GM12892 (cell line): Measurements from ENCODE around the gene WDR88.
"Not testable (repeated sequence)": the region's sequence is repeated elsewhere in the genome, so short reads cannot be mapped to it uniquely, and the experiment has no call there.

Experiments
- DNase-seq: peaks from one replicate; pipeline ENCODE4 v3.0.0; 2011; ENCODE audit not compliant: insufficient read length
- FAIRE-seq: peaks from 2 replicates; lab custom pipeline; 2011; peaks lifted over from hg19 to GRCh38; lab: Jason Lieb, UNC
- POLR2A ChIP-seq: IDR thresholded peaks from 2 replicates; pipeline ENCODE4 v1.6.1; 2011; ENCODE audit warnings: low read depth, low read length, control low read depth
- POLR2AphosphoS5 ChIP-seq: IDR thresholded peaks from 2 replicates; pipeline ENCODE4 v1.6.1; 2011; ENCODE audit warnings: low read depth, low read length, control low read depth
- TAF1 ChIP-seq: IDR thresholded peaks from 2 replicates; pipeline ENCODE4 v1.6.1; 2011; ENCODE audit warnings: low read depth, mild to moderate bottlenecking, control low read depth, low read length, borderline replicate concordance

Gene WDR88

DNA sequence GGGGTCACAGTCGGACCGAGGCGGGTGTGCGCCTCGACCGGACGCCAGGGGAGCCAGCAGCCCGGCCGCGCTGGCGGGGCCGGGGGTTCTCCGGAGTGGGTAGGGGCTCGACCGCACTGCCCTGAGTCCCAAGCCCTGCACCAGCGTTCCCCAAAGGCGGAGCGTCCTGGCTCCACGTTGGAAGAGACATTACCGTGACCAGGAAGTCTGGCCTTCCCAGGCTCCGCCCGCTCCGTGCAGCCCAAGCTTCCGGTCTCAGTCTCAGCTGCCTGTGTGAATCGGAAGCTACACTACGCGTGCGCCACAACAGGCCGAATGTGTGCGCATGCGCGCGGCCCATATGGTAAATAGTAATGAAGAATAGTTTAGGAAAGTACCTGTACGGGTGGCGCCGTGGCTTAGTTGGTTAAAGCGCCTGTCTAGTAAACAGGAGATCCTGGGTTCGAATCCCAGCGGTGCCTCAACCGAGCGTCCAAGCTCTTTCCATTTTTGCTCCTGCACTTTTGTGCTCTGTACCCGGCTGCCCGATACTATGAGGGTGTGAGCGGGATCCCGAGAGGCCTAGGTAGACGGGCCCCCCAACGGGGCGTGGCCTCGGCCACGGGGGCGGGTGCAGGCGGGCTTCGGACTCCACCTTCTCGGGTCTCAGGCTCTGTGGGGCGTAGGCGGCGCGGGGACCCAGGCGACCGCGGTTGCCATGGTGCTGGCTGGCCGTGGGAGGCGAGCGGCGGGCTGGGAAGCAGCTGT is 44.9 kb downstream of the WDR88 start:
- TF ChIP-seq TAF1 (no peak; the same call in 1 of the 2 replicates), POLR2AphosphoS5 (peak; percentile 97), POLR2A (peak; percentile 98)
- DNase-seq (peak; percentile 96), FAIRE-seq (peak; percentile 97)

DNA sequence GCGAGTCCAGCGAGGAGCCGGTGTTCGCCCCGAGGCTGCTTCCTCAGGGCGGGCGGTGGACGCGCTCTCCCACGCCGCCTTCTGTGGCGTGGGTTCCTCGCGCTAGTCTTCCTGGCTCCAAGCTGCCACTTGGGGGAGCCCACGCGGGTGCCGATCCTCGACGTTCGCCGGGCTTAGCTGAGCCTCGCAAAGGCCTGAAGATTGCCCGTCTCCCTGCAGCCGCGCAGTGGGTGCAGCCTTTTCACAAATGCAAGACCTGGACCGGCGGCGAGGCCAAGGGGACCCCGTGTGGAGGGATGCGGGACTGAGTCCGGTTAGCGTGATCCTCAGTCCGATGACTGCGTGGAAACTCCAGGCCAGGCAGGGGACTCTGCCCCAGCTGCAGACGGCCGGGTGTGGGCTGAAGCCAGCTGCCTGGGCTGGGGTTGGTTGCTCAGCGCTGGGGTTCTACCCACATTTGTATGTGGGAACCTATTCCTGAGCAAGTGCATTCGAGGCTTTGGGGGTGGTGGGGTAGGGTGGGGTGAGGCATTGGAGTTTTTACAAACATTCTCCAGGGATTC is 45.6 kb downstream of the WDR88 start:
- FAIRE-seq = no peak
- TF ChIP-seq POLR2A (no peak), TAF1 (no peak), POLR2AphosphoS5 (no peak)
- DNase-seq = no peak

DNA sequence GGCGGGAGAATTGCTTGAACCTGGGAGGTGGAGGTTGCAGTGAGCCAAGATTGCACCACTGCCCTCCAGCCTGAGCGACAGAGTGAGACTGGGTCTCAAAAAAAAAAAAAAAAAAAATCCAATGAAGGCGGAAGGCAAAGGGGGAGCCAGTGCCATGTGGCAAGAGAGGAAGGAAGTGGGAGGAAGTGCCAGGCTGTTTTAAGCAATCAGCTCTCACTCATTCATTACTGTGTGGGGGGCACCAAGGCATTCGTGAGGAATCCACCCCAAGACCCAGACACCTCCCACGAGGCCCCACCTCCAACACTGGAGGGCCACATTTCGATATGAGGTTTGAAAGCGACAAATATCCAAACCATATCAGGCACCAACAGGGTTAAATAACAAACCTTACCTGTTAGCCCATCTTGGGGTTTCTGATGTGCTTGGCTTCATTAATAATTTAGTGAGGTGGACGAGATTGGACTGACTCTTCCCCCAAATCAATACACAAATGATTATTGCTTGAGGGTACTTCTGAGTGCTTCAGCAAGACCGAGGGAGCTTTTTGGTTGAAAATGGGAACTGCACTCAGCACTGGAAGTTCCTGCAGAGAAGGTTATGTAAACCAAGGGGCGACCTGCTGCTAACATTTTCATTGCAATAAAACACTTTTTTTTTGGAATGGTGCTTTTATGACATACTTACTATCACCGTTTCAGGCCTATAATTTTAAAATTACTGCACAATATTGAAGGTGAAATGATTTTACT is 54.7 kb downstream of the WDR88 start:
- FAIRE-seq (no peak), DNase-seq (no peak)
- TF ChIP-seq POLR2A = no peak
- no peak for TF ChIP-seq POLR2AphosphoS5
- no peak for TF ChIP-seq TAF1

DNA sequence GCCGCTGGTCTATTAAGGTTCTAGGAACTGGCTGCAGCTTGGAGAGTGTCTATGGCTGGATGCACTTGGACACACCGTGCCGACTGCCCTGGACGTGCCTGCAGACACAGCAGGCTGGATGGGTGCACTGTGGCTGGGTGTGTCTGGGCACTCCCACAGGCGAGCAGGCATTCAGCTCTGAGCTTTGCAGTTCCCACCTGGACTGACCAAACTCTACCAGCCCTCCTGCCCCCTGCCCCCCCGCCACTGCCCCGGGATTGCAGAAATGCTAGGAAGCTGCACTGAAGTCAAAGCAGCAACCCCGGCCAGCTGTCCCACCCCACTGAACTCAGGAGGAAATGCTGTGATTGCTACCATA is 55.2 kb downstream of the WDR88 start:
- TF ChIP-seq POLR2AphosphoS5 = no peak
- TF ChIP-seq POLR2A = no peak
- TF ChIP-seq TAF1 = no peak
- DNase-seq = no peak
- FAIRE-seq = no peak

DNA sequence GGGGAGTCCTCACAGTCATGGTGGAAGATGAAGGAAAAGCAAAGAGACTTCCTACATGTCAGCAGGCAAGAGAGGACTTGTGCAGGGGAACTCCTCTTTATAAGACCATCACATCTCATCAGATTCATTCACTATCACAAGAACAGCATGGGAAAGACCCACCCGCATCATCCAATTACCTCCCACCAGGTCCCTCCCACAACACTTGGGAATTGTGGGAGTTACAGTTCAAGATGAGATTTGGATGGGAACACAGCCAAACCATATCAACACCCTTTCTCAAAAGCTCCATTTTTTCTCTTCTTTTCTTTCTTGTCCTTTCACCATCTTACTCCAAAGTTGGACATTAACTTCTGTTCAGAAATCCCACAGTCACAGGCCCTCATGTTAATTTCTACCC is 57.5 kb downstream of the WDR88 start:
- DNase-seq = no peak
- TF ChIP-seq POLR2AphosphoS5 (no peak), POLR2A (no peak), TAF1 (no peak)
- FAIRE-seq = no peak

DNA sequence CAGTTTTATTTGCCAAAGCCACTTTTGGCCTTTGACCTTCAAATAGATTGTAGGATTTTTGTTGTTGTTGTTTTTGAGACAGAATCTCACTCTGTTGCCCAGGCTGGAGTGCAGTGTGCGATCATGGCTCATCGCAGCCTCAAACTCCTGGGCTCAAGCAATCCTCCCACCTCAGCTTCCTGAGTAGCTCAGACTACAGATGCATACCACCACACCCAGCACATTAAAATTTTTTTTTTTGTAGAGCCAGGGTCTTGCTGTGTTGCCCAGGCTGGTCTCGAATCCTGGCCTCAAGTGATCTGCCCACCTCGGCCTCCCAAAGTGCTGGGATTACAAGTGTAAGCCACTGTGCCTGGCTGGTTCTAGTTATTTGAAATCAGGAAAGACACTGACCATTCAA is 59.2 kb downstream of the WDR88 start:
- DNase-seq, FAIRE-seq: not testable (repeated sequence)

DNA sequence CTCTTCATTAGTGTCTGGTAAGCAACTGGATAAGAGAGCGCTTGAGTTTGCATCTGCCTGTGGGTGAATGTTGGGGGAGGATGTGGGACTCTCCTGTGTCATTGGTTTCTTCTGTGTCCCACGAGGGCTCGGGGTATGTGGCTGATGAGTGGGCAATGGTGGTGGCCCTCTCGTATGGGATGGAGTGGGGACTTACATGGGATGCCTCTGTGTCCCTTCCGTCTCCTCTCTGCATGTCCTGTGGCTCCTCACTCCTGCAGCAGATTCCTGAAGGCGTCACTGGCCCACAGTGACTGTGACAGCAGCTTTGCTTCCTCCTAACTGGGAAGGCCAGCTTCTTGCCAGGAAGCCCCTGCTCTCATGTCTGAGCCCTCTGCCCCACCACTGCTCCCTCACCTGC is 59.6 kb downstream of the WDR88 start:
- DNase-seq (no peak), FAIRE-seq (no peak)
- TF ChIP-seq POLR2AphosphoS5 = no peak
- no peak for TF ChIP-seq TAF1
- no peak for TF ChIP-seq POLR2A

DNA sequence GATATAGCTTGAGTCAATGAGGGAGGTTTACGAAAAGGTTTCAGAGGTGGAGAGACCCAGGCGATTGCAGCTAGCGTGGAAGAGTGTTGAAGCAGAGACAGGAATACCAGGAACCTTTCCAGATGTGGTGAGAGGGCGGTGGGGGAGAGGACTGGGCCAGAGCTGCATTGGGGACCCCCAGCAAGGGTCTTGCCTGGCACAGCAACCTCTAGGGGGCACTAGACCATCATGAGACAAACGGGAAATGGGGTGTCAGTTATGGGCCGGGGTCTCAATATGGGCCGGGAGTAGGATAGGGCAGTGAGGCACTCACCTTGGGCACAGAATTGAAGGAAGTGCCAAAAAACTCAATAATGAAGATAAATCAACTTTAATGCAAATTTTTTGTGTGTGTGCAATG is 60.1 kb downstream of the WDR88 start:
- FAIRE-seq (no peak), DNase-seq (no peak)
- TF ChIP-seq POLR2A (no peak), TAF1 (no peak)

DNA sequence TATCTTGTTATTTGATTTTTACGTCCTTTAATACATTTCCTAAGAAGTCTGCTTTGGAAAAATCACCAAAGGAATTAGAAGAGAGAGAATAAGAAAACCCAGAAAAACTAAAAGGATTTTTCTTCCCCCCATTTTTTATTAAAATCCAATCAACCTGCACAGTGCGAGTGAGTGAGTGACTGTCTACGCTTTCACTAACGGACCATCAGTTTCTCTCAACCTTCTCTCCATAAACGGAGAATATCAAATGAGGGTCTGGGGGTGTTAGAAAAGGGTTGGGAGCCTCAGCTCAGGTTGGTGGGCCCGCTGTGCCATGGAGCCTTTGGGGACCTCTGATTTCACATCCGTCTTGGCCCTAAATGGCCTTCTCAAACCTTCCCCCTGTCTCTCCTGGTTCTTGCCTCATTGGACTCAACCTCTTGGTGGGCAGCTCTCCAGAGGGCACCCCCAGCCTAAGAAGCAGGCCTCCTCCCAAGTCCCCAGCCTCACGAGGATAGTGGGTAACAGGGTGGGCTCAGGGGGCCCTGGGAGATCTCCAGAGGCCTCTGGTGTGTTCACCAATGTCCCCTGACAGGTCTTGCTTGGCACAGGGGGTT is 61.5 kb downstream of the WDR88 start:
- peak; percentile 5 for DNase-seq
- FAIRE-seq = no peak
- TF ChIP-seq POLR2A = no peak
- TF ChIP-seq TAF1 = no peak
- TF ChIP-seq POLR2AphosphoS5 = no peak

DNA sequence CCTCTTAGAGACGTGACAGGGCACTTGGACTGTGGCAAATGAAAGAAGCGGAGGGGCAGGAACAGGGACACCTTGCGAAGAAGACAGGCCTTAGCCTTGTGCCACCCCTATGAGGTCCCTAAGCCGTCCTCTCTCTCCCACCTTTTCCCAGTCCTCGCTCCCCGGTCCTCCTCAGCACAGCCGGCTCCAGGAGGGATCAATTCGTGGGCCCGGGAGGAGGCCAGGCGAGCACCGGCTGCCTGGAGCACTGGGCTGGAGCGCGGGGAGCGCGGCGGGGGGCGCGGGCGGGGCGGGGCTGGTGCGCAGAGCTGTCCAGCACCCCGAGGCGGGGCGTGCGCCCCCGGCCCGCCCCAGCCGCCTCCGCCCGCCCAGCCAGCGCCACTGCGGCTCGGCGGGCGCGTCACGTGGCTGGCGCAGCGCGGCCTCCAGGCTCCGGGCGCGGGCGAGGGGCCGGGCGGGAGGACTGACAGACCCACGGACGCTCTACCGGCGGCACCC is 62.0 kb downstream of the WDR88 start, which contains the start of gene LRP3:
Gene LRP3 (plus strand): TSS at position 466 of the 498 bp plus-strand sequence. CDS start 456 bp downstream, outside the sequence.
- FAIRE-seq (no peak), DNase-seq (peak; percentile 3)
- TF ChIP-seq TAF1 (no peak), POLR2A (no peak), POLR2AphosphoS5 (no peak)

DNA sequence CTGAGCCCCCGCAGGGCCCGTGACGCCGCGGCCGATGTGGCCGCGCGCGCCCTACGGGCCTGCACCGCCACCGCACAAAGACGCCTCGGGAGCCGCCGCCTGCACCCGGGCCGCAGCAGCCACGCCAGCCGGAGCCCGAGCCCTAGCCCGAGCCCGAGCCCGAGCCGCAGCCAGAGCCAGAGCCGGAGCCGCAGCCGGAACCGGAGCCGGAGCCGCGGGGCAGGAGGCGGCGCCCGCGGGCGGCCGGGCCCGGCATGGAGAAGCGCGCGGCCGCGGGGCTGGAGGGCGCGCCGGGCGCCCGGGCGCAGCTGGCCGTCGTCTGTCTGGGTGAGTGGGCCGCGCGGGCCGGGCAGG is 62.6 kb downstream of the WDR88 start:
- no peak for TF ChIP-seq POLR2A
- no peak for DNase-seq
- no peak for FAIRE-seq
